ENCODE measurements around the gene EHBP1L1.

DNA sequence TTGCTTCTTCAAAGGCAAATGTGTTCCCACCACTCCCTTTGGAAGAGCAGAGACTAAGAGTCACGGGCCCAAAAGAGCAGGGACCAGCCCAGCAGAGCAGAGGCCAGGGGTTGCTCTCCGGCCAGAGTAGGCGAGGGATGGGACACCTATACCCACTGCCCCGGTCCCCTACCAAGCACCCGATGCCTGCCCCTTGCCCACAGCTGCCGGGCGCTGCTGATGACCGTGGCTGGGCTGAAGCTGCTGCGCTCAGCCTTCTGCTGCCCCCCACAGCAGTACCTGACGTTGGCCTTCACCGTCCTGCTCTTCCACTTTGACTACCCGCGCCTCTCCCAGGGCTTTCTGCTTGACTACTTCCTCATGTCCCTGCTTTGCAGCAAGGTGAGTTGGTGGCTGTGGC lies 51.3 kb downstream of the EHBP1L1 start:
- TF ChIP-seq, protein P1, sequence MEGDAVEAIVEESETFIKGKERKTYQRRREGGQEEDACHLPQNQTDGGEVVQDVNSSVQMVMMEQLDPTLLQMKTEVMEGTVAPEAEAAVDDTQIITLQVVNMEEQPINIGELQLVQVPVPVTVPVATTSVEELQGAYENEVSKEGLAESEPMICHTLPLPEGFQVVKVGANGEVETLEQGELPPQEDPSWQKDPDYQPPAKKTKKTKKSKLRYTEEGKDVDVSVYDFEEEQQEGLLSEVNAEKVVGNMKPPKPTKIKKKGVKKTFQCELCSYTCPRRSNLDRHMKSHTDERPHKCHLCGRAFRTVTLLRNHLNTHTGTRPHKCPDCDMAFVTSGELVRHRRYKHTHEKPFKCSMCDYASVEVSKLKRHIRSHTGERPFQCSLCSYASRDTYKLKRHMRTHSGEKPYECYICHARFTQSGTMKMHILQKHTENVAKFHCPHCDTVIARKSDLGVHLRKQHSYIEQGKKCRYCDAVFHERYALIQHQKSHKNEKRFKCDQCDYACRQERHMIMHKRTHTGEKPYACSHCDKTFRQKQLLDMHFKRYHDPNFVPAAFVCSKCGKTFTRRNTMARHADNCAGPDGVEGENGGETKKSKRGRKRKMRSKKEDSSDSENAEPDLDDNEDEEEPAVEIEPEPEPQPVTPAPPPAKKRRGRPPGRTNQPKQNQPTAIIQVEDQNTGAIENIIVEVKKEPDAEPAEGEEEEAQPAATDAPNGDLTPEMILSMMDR (IDR thresholded peaks at IDR 0.05): no peak
- no peak for TF ChIP-seq POLR2A (IDR thresholded peaks at IDR 0.05)
